Stimulated activated CD8-positive, alpha-beta memory T cell treated with anti-CD3 and anti-CD28 coated beads, Interleukin-2, amount 100 ng/mL, for 48 hours (primary cell): ENCODE data around the gene DDX39B.
"Not testable (repeated sequence)": the region's sequence is repeated elsewhere in the genome, so short reads cannot be mapped to it uniquely, and the experiment has no call there.

Experiments
- DNase-seq, 2 donors: peaks; one replicate each; pipeline ENCODE4 v3.0.0-alpha.2; 2020; ENCODE audit warnings: low read depth in 2 of 2

DDX39B gene

DNA sequence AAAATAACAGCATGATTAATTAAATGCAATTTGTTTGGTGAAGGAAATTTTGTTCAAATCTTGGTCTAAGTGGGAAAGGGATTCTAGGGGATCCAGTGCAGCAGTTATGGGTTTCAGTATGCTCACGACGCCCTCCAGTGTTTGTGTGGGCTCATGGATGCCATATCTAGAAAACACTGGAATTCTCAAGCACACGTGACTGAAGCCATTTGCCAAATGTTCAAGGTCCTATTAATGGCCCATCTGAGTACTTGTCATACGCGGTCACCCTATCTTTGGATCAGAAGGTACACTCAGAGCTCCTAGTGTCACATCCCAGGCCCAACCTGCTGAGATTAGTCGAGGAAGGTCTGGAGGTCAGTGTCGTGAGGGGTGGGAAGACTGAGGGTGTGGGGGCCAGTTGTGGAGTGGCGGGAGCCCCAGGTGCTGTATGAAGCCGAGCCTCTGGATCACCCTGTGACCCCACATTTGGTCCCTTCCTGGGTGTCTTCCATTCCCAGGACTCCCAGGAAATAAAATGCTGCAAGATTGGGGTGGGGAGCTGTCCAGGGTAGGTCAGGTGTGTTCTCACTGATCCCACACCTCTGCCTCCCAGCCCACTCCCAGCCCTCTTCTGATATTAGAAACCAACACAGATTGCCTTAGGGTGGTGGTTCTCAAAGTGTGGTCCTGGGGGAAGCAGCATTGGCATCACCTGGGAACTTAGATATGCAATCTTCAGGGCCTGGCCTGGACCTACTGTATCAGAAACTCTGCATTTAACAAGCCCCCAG, 55.6 kb downstream of the DDX39B start:
- DNase-seq, result not testable (repeated sequence)

DNA sequence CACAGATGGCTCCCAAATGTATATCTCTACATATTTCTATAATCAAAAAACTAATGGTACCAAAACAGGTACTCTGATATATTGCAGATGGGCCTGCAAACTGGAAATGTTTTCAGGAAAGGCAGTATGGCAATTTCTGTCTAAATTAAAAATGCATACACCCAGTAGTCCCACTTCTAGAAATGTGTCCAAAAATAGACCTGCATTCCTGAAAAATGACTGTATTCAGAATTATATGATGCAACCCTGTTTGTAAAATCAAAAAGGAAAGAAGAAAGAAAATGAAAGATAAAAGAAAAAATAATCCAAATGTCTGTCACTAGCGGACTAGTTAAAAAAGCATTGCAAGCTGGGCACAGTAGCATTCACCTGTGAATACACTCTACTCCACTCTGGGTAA, 56.7 kb downstream of the DDX39B start:
- no peak for DNase-seq

DNA sequence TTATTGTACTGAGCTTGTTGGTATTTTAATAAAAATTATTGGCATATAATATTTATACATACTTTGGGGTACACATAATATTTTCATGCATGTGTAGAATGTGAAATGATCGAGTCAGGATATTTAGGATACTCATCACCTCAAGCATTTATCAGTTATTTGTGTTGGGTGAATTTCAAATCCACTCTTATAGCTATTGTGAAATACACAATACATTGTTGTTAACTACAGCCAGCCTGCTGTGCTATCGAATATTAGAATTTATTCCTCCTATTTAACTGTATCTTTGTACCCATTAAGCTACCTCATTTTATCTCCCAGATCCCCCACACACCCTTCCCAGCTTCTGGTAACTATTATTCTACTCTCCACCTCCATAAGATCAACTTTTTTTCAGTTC, 58.4 kb downstream of the DDX39B start:
- no peak for DNase-seq

DNA sequence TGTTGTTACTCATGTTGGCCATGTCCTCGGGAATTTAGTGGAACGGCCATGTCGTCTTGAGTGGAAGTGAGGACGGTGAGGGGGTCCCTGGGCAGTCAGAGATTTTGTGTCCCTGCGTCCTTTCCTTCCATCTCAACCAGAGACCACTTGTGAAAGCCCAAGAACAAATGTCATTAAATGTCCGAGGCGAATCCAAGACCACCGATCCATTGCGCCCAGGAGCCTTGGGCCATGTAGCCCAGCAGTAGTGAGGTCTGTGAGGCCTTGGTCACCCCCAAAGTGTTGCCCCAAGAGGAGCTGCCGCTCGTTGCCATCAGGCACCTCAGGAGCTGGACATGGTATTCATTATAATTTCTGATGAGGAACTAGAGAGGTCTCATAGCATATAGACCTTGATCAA, 61.2 kb downstream of the DDX39B start:
- no peak for DNase-seq
